Loucy (cell line): ENCODE data around the gene IGFBP6.

Experiments
- H2AFZ ChIP-seq: fragments of 200-600 bp; sonication (generic); 2 replicates; pipeline ENCODE4 v1.6.0; 2016; ENCODE audit warnings: antibody characterized with exemption, mild to moderate bottlenecking, low read length, moderate library complexity
- H3F3A ChIP-seq: fragments of 200-600 bp; 2 replicates; pipeline ENCODE4 v1.6.0; 2016; ENCODE audit warnings: antibody characterized with exemption, low read depth, mild to moderate bottlenecking
- H3K27me3 ChIP-seq: fragments of 200-600 bp; sonication (generic); 2 replicates; pipeline ENCODE4 v1.6.1; 2014; ENCODE audit warnings: low read length, mild to moderate bottlenecking; ENCODE audit not compliant: insufficient read depth, poor library complexity, severe bottlenecking
- H3K36me3 ChIP-seq: fragments of 200-600 bp; sonication (generic); 2 replicates; pipeline ENCODE4 v1.6.1; 2016; ENCODE audit warnings: low read length; ENCODE audit not compliant: insufficient read depth
- H3K4me1 ChIP-seq: fragments of 200-600 bp; sonication (generic); 2 replicates; pipeline ENCODE4 v1.5.1; 2014; ENCODE audit warnings: low read length, mild to moderate bottlenecking; ENCODE audit not compliant: insufficient read depth, poor library complexity, severe bottlenecking
- H3K4me2 ChIP-seq: fragments of 200-600 bp; sonication (generic); 2 replicates; pipeline ENCODE4 v1.6.0; 2014; ENCODE audit warnings: antibody characterized with exemption, low read length, low read depth, mild to moderate bottlenecking; ENCODE audit not compliant: poor library complexity, severe bottlenecking
- H3K4me3 ChIP-seq: fragments of 200-600 bp; sonication (generic); 2 replicates; pipeline ENCODE4 v1.5.1; 2014; ENCODE audit warnings: low read length, mild to moderate bottlenecking, mixed read lengths; ENCODE audit not compliant: poor library complexity, severe bottlenecking
- H3K79me2 ChIP-seq: fragments of 200-600 bp; sonication (generic); 2 replicates; pipeline ENCODE4 v1.6.1; 2014; ENCODE audit warnings: low read length; ENCODE audit not compliant: insufficient read depth
- H3K9ac ChIP-seq: fragments of 200-600 bp; sonication (generic); 2 replicates; pipeline ENCODE4 v1.6.0; 2014; ENCODE audit warnings: mild to moderate bottlenecking, low read depth, low read length, moderate library complexity; ENCODE audit not compliant: poor library complexity, severe bottlenecking
- H3K9me2 ChIP-seq: fragments of 200-600 bp; sonication (generic); replicated peaks from 2 replicates; pipeline ENCODE4 v1.6.1; 2016; ENCODE audit warnings: low read depth, low read length, mixed read lengths
- H3K9me3 ChIP-seq: fragments of 200-600 bp; sonication (generic); 2 replicates; pipeline ENCODE4 v1.6.1; 2014; ENCODE audit warnings: mild to moderate bottlenecking, antibody characterized with exemption, low read length, low read depth; ENCODE audit not compliant: insufficient read depth
- H4K20me1 ChIP-seq: fragments of 200-600 bp; sonication (generic); 2 replicates; pipeline ENCODE4 v1.6.0; 2014; ENCODE audit warnings: antibody characterized with exemption, low read length, mild to moderate bottlenecking; ENCODE audit not compliant: insufficient read depth, poor library complexity, severe bottlenecking
- EZH2phosphoT487 ChIP-seq: fragments of 200-600 bp; IDR thresholded peaks from 2 replicates; pipeline ENCODE4 v1.6.1; 2018; ENCODE audit warnings: antibody characterized with exemption, mild to moderate bottlenecking, moderate library complexity, borderline replicate concordance
- TF ChIP-seq, protein P1 (sequence below): fragments of 200-600 bp; sonication (generic); conservative IDR thresholded peaks from 2 replicates; pipeline ENCODE4 v1.5.1; 2014; ENCODE audit warnings: mild to moderate bottlenecking, antibody characterized with exemption, low read length

Gene IGFBP6

DNA sequence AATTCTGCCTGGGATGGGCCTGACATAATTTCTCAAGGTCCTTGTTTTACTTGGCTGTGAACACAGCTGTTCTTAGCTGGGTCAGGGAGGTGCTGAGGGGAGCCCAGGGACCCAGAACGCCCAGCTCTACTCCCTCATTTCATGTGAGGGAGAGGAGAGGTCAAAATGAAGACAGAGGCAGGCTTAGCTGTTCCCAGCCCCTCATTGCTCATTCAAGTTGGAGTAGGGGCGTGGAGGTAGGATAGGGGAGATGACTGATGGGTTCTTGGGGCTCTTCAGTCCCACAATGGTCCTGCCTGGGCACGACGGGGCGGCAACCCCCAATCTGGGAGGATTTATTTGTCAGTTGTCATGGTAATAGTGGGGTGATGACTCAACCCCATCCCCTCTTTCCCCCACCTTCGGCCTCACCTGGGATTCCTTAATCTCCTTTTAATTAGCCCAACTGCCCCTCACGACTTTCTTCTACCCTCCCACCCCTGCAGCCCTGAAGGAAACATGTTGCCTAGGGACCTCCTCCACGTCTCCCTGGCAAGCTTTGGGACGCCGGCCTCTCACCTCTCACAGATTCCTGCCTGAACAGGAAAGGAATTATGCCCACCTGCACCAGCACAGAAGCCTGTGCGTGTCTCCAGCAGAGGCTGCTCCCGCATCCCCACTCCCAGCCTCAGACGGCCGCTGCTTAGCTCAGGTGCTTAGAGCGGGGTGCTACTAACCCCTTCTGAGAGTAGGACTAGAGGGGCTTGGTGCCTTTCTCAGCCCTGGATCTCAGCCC lies 28.5 kb upstream of the IGFBP6 start:
- Histone ChIP-seq H4K20me1 (no peaks in the 10 kb centered on the region), H3K9ac (no peak overlapping the region), H3K9me3 (no peaks in the 10 kb centered on the region), H3F3A (no peaks in the 10 kb centered on the region), H3K4me1 (peaks cover 14% of the 10 kb centered on the region), H3K79me2 (no peaks in the 10 kb centered on the region), H3K4me3 (no peak overlapping the region), H3K9me2 (no peaks in the 10 kb centered on the region), H3K36me3 (peaks cover 7% of the 10 kb centered on the region; the same call in 1 of the 2 replicates), H3K4me2 (no peak overlapping the region), H3K27me3 (no peaks in the 10 kb centered on the region), H2AFZ (no peak overlapping the region)
- TF ChIP-seq, protein P1, sequence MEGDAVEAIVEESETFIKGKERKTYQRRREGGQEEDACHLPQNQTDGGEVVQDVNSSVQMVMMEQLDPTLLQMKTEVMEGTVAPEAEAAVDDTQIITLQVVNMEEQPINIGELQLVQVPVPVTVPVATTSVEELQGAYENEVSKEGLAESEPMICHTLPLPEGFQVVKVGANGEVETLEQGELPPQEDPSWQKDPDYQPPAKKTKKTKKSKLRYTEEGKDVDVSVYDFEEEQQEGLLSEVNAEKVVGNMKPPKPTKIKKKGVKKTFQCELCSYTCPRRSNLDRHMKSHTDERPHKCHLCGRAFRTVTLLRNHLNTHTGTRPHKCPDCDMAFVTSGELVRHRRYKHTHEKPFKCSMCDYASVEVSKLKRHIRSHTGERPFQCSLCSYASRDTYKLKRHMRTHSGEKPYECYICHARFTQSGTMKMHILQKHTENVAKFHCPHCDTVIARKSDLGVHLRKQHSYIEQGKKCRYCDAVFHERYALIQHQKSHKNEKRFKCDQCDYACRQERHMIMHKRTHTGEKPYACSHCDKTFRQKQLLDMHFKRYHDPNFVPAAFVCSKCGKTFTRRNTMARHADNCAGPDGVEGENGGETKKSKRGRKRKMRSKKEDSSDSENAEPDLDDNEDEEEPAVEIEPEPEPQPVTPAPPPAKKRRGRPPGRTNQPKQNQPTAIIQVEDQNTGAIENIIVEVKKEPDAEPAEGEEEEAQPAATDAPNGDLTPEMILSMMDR = no peak
- TF ChIP-seq EZH2phosphoT487 = no peak

DNA sequence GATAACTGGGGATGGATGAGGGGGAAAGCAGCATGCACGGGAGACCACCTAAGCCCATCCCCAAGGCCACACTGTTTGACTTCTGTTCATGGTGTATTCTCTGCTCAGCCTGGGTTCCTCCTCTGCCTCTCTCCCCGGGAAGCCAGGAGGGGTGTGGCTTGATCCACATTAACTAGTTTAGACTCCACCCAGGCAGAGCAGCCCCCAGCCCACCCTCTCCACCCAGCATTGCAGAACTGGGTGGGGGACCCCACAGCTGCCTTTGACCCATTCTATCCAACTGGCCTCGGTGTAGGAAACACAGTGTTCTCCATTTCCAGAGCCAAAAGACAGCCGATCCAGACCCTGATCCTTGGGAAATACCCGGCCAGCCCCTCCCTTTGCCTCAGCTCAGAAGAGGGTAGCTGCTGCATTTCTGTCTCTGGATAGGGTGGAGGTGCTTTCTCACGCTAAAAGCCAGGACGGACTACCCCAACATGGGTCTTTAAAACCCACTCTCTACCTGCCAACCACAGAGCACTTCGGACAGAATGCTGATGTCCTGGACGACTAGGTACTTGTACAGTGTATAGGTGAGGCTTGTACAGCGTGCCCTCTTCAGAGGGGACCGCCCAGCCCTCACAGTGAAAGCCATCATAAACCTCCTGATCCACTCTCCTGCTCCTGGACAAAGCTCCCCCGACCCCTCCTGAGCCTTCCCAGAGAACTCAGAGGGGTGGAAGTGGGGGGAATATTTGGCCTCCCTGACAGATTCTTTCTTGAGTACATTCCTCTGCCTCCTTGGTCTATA lies 27.7 kb upstream of the IGFBP6 start:
- Histone ChIP-seq H3K9me2 (no peaks in the 10 kb centered on the region), H3F3A (no peaks in the 10 kb centered on the region), H3K9ac (no peak overlapping the region), H3K9me3 (no peaks in the 10 kb centered on the region), H4K20me1 (no peaks in the 10 kb centered on the region), H2AFZ (no peak overlapping the region), H3K27me3 (no peaks in the 10 kb centered on the region), H3K79me2 (no peaks in the 10 kb centered on the region), H3K4me1 (peaks cover 14% of the 10 kb centered on the region), H3K4me2 (no peak overlapping the region), H3K36me3 (peaks cover 7% of the 10 kb centered on the region; the same call in 1 of the 2 replicates), H3K4me3 (no peak overlapping the region)
- no peak for TF ChIP-seq EZH2phosphoT487
- TF ChIP-seq, protein P1 = no peak

DNA sequence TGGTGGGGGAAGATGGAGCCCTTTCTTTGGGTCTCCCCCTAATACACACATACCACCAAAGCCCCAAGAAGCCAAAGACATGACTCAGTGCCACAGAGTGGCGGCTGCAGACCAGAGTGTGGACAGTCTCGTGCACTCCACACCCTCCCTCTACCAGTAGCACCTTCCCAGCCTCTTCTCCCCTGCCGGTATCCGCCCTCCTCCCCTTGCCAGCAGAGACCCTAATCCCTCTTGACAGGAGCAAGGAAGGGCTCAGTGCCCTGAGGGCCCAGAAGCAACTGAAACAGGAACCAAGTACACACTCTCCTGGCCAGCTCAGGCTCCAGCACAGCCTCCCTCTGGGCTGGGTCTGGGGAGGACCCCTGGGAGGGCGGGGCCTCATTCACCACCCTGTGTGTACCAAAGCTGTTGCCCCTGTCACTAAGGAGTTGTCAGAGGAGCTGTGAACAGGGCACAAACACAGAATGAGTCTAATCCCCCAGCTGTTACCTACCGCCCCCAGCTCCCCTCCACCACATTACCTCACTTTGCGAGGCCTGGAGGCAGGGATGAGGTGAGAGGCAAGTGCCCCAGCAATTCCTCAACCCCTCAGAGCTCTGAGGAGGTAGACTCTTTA lies 26.5 kb upstream of the IGFBP6 start:
- H3K9me2 ChIP-seq = no peaks in the 10 kb centered on the region
- H2AFZ ChIP-seq = no peak overlapping the region
- no peaks in the 10 kb centered on the region for H3K27me3 ChIP-seq
- no peaks in the 10 kb centered on the region for H3K9me3 ChIP-seq
- no peak overlapping the region for H3K4me3 ChIP-seq
- TF ChIP-seq EZH2phosphoT487 = no peak
- TF ChIP-seq, protein P1 = no peak
- no peak overlapping the region for H3K9ac ChIP-seq
- no peak overlapping the region for H3K4me2 ChIP-seq
- H3K79me2 ChIP-seq = no peaks in the 10 kb centered on the region
- H3K4me1 ChIP-seq = peaks cover 16% of the 10 kb centered on the region
- H3F3A ChIP-seq = no peaks in the 10 kb centered on the region
- no peaks in the 10 kb centered on the region for H3K36me3 ChIP-seq
- H4K20me1 ChIP-seq = no peaks in the 10 kb centered on the region
